Measurements from ENCODE around the gene LRRC59. TPM values are rescaled to one million over a fixed set of nuclear protein-coding genes. Genes with fewer than 3 reads are reported as not detected.

Gene LRRC59
- total and polyA plus RNA-seq, 2 of the 13 experiments (the other 11 are each of a cell fraction or from before 2014, with no cell fraction given) = 87.3 to 222 TPM

DNA sequence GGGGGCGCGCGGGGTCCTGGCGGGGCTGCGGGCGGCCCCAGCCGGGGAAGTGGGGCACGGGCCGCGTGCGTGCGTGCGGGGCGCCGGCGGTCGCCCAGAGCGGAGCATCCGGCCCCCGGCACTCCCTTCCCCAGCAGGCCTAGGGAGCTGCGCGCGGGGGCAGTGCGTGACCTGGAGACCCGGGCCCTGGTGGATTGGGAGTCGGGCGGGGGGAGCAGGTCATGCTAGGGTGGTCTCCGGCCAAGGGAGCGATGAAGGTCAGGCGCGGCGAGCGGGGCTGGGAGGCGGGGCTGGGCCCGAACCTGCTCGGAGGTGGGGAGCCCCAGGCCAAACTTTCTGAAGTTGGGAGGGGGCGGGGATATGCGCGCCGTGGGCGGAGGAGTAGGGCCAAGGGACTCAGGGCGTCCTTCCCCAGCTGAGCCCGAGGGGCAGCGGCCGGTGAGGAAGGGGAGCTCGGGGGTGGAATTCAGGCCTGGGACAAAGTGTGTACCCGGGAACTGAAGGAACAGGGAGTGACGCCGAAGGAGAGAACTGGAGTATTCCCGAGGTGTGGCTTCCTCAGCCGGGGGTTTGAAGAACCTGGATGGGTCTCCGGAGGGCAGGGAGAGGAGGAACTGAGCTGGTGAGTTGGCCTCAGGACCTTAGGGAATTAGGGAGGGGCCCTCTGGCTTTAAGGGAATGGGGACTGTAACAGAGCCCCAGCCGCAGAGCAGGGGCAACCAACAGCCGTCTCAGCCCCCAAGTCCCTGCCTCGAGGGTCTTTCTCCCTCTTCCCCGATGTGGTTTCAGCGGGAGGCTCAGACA, 50.8 kb downstream of the LRRC59 start (continued):
- TF ChIP-seq, protein P1, sequence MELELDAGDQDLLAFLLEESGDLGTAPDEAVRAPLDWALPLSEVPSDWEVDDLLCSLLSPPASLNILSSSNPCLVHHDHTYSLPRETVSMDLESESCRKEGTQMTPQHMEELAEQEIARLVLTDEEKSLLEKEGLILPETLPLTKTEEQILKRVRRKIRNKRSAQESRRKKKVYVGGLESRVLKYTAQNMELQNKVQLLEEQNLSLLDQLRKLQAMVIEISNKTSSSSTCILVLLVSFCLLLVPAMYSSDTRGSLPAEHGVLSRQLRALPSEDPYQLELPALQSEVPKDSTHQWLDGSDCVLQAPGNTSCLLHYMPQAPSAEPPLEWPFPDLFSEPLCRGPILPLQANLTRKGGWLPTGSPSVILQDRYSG (CRISPR knock-in tag; IDR thresholded peaks at IDR 0.05) = peak; percentile 7; the same call in 1 of the 2 replicates
- TF ChIP-seq, protein P2, sequence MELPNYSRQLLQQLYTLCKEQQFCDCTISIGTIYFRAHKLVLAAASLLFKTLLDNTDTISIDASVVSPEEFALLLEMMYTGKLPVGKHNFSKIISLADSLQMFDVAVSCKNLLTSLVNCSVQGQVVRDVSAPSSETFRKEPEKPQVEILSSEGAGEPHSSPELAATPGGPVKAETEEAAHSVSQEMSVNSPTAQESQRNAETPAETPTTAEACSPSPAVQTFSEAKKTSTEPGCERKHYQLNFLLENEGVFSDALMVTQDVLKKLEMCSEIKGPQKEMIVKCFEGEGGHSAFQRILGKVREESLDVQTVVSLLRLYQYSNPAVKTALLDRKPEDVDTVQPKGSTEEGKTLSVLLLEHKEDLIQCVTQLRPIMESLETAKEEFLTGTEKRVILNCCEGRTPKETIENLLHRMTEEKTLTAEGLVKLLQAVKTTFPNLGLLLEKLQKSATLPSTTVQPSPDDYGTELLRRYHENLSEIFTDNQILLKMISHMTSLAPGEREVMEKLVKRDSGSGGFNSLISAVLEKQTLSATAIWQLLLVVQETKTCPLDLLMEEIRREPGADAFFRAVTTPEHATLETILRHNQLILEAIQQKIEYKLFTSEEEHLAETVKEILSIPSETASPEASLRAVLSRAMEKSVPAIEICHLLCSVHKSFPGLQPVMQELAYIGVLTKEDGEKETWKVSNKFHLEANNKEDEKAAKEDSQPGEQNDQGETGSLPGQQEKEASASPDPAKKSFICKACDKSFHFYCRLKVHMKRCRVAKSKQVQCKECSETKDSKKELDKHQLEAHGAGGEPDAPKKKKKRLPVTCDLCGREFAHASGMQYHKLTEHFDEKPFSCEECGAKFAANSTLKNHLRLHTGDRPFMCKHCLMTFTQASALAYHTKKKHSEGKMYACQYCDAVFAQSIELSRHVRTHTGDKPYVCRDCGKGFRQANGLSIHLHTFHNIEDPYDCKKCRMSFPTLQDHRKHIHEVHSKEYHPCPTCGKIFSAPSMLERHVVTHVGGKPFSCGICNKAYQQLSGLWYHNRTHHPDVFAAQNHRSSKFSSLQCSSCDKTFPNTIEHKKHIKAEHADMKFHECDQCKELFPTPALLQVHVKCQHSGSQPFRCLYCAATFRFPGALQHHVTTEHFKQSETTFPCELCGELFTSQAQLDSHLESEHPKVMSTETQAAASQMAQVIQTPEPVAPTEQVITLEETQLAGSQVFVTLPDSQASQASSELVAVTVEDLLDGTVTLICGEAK (IDR thresholded peaks at IDR 0.05) = no peak
- TF ChIP-seq, protein P2 (CRISPR knock-in tag; IDR thresholded peaks at IDR 0.05) = peak; percentile 30; the same call in 1 of the 2 replicates
- TF ChIP-seq ZNF768 (CRISPR knock-in tag; IDR thresholded peaks at IDR 0.05) (peak; percentile 36; the same call in 1 of the 2 replicates), NR1H2 (CRISPR knock-in tag; IDR thresholded peaks at IDR 0.05; ENCODE audit: borderline replicate concordance, low read depth) (no peak), ZFP82 (CRISPR knock-in tag; IDR thresholded peaks at IDR 0.05; ENCODE audit: borderline replicate concordance) (0 out of 2 replicates have a peak, but pooled peaks have one; percentile 60), ATF7-NPFF (CRISPR knock-in tag; IDR thresholded peaks at IDR 0.05; ENCODE audit: low read depth) (peak; percentile 63), ZSCAN21 (CRISPR knock-in tag; IDR thresholded peaks at IDR 0.05; ENCODE audit: borderline replicate concordance) (peak; percentile 40), PLRG1 (conservative IDR thresholded peaks at IDR 0.05) (no peak), ZNF816 (CRISPR knock-in tag; IDR thresholded peaks at IDR 0.05; ENCODE audit: borderline replicate concordance) (peak; percentile 65; the same call in 1 of the 2 replicates), NBN (conservative IDR thresholded peaks at IDR 0.05) (no peak), THYN1 (CRISPR knock-in tag; IDR thresholded peaks at IDR 0.05; ENCODE audit: borderline replicate concordance, low read depth) (no peak), MTF1 (CRISPR knock-in tag; IDR thresholded peaks at IDR 0.05) (no peak)
- TF ChIP-seq, protein P3, sequence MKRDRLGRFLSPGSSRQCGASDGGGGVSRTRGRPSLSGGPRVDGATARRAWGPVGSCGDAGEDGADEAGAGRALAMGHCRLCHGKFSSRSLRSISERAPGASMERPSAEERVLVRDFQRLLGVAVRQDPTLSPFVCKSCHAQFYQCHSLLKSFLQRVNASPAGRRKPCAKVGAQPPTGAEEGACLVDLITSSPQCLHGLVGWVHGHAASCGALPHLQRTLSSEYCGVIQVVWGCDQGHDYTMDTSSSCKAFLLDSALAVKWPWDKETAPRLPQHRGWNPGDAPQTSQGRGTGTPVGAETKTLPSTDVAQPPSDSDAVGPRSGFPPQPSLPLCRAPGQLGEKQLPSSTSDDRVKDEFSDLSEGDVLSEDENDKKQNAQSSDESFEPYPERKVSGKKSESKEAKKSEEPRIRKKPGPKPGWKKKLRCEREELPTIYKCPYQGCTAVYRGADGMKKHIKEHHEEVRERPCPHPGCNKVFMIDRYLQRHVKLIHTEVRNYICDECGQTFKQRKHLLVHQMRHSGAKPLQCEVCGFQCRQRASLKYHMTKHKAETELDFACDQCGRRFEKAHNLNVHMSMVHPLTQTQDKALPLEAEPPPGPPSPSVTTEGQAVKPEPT (CRISPR knock-in tag; IDR thresholded peaks at IDR 0.05; ENCODE audit: low read depth) = 0 out of 2 replicates have a peak, but pooled peaks have one; percentile 26
- TF ChIP-seq, protein P4, sequence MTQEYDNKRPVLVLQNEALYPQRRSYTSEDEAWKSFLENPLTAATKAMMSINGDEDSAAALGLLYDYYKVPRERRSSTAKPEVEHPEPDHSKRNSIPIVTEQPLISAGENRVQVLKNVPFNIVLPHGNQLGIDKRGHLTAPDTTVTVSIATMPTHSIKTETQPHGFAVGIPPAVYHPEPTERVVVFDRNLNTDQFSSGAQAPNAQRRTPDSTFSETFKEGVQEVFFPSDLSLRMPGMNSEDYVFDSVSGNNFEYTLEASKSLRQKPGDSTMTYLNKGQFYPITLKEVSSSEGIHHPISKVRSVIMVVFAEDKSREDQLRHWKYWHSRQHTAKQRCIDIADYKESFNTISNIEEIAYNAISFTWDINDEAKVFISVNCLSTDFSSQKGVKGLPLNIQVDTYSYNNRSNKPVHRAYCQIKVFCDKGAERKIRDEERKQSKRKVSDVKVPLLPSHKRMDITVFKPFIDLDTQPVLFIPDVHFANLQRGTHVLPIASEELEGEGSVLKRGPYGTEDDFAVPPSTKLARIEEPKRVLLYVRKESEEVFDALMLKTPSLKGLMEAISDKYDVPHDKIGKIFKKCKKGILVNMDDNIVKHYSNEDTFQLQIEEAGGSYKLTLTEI (CRISPR knock-in tag; conservative IDR thresholded peaks at IDR 0.05) = no peak

Measured in HepG2 (cell line).